ENCODE data around the gene TUBGCP2.

Gene TUBGCP2

DNA sequence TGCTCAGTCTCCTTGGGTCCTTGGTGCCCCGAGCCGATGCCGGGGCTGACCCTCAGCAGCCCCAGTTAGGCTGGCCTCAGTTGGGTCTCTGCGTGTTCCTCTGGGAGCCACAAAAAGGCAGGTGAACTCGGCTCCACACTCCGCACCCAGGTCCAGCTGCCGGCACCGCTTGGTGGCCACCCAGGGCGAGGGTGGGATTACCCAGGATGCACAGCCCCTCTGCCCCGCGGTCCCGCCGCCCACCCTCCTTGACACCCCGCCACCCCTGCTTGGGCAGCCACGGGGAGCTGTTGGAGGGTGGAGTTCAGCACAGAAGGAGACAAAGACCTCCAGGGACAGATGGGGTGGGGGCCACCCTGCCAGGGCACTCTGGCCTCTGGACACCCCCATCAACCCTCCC is 53.3 kb downstream of the TUBGCP2 start:
- Histone ChIP-seq H3K9ac (no peak overlapping the region), H3K4me2 (ENCODE audit: low read length) (no peak overlapping the region), H3K4me1 (no peaks in the 10 kb centered on the region), H3K4me3 (ENCODE audit: low read depth, low read length) (no peak overlapping the region), H2AFZ (no peak overlapping the region), H3K79me2 (no peaks in the 10 kb centered on the region), H3K9me3 (ENCODE audit: control insufficient read depth, low read length) (no peaks in the 10 kb centered on the region), H3K27ac (no peak overlapping the region), H3K27me3 (ENCODE audit: control insufficient read depth, insufficient read depth, low read length) (no peaks in the 10 kb centered on the region), H3K36me3 (ENCODE audit: control insufficient read depth, insufficient read depth, low read length) (no peaks in the 10 kb centered on the region)
- TF ChIP-seq, protein P1, sequence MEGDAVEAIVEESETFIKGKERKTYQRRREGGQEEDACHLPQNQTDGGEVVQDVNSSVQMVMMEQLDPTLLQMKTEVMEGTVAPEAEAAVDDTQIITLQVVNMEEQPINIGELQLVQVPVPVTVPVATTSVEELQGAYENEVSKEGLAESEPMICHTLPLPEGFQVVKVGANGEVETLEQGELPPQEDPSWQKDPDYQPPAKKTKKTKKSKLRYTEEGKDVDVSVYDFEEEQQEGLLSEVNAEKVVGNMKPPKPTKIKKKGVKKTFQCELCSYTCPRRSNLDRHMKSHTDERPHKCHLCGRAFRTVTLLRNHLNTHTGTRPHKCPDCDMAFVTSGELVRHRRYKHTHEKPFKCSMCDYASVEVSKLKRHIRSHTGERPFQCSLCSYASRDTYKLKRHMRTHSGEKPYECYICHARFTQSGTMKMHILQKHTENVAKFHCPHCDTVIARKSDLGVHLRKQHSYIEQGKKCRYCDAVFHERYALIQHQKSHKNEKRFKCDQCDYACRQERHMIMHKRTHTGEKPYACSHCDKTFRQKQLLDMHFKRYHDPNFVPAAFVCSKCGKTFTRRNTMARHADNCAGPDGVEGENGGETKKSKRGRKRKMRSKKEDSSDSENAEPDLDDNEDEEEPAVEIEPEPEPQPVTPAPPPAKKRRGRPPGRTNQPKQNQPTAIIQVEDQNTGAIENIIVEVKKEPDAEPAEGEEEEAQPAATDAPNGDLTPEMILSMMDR (IDR thresholded peaks at IDR 0.05), result no peak

DNA sequence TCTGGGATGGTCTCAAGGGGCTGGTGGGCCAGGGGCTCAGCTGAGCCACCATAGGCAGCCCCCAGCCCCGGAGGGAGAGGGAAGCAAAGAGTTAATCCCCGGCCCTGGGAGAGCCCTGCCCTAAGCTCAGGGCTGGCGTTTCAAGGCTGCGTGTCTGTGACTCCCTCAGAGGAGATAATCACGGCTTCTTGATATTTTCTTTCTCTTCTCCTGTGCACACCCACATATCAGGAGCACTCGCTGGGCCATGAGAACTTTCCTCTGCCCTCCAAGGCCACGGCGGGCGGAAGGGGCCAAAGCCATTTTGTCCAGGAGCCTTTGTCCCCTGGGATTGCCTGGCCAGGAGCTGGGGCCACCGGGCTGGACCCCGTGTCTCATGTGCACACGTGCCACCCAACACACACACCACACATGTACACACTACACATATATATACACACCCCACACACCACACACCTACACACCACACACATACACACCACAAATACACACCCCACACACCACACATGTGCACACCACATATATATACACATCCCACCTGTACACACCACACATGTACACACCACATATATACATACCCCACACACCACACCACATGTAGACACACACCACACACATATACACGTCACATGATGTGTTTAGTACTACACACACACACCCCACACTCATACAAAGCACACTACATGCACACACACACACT is 54.1 kb downstream of the TUBGCP2 start:
- Histone ChIP-seq H3K27ac (no peak overlapping the region), H3K4me1 (no peaks in the 10 kb centered on the region), H3K36me3 (ENCODE audit: control insufficient read depth, insufficient read depth, low read length) (no peaks in the 10 kb centered on the region), H3K4me2 (ENCODE audit: low read length) (no peak overlapping the region), H3K27me3 (ENCODE audit: control insufficient read depth, insufficient read depth, low read length) (no peaks in the 10 kb centered on the region), H2AFZ (no peak overlapping the region), H3K4me3 (ENCODE audit: low read depth, low read length) (no peak overlapping the region), H3K9ac (no peak overlapping the region), H3K9me3 (ENCODE audit: control insufficient read depth, low read length) (no peaks in the 10 kb centered on the region), H3K79me2 (no peaks in the 10 kb centered on the region)
- TF ChIP-seq, protein P1 (IDR thresholded peaks at IDR 0.05), result no peak

DNA sequence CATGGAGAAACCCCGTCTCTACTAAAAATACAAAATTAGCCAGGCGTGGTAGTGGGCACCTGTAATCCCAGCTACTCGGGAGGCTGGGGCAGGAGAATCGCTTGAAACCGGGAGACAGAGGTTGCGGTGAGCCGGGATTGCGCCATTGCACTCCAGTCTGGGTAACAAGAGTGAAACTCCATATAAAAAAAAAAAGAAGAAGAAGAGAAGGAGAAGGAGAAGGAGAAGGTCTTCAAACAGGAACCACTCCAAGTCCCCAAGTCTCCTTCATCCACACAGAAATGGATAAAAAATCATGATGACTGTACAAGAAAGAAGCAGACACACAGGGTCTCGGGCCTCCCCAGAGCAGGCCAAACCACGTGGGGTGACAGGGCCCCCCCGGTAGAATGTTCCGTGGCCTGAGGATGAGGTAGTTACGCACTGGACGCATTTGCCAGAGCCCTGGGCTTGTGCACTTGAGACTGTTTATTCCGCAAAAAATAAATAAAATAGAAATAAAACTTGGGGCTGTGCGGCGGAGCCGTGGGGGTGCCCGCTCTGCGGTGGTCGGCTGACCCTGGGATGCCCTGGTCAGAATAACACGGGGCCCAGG is 55.2 kb downstream of the TUBGCP2 start:
- no peak overlapping the region for H3K27ac ChIP-seq
- no peak overlapping the region for H3K9ac ChIP-seq
- H3K4me1 ChIP-seq, result no peaks in the 10 kb centered on the region

DNA sequence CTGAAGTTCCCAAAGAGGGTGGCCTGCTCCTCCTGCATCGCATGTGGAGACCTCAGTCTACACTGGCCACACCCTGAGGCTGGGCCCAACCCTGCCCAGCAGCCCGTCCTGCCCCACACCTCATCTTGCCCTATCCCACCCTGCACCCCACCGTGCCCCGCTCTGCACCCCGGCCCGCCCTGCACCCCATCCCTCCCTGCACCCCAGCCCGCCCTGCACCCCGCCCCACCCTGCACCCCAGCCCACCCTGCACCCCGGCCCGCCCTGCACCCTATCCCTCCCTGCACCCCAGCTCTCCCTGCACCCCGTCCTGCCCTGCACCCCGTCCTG is 56.5 kb downstream of the TUBGCP2 start:
- no peak overlapping the region for H3K4me3 ChIP-seq (ENCODE audit: low read depth, low read length)
- no peak overlapping the region for H3K4me2 ChIP-seq (ENCODE audit: low read length)
- no peak overlapping the region for H2AFZ ChIP-seq
- no peaks in the 10 kb centered on the region for H3K79me2 ChIP-seq
- no peaks in the 10 kb centered on the region for H3K4me1 ChIP-seq
- no peaks in the 10 kb centered on the region for H3K27me3 ChIP-seq (ENCODE audit: control insufficient read depth, insufficient read depth, low read length)
- TF ChIP-seq, protein P1 (IDR thresholded peaks at IDR 0.05), result no peak
- no peaks in the 10 kb centered on the region for H3K9me3 ChIP-seq (ENCODE audit: control insufficient read depth, low read length)
- H3K27ac ChIP-seq, result no peak overlapping the region
- no peak overlapping the region for H3K9ac ChIP-seq
- no peaks in the 10 kb centered on the region for H3K36me3 ChIP-seq (ENCODE audit: control insufficient read depth, insufficient read depth, low read length)

More for the DNA sequence above, 55.2 kb downstream of the TUBGCP2 start:
- TF ChIP-seq, protein P1 (IDR thresholded peaks at IDR 0.05), result no peak
- no peaks in the 10 kb centered on the region for H3K9me3 ChIP-seq (ENCODE audit: control insufficient read depth, low read length)
- no peak overlapping the region for H2AFZ ChIP-seq
- H3K27me3 ChIP-seq (ENCODE audit: control insufficient read depth, insufficient read depth, low read length), result no peaks in the 10 kb centered on the region
- no peak overlapping the region for H3K4me3 ChIP-seq (ENCODE audit: low read depth, low read length)
- H3K36me3 ChIP-seq (ENCODE audit: control insufficient read depth, insufficient read depth, low read length), result no peaks in the 10 kb centered on the region
- no peaks in the 10 kb centered on the region for H3K79me2 ChIP-seq
- no peak overlapping the region for H3K4me2 ChIP-seq (ENCODE audit: low read length)

All from parathyroid adenoma (tissue), 2 donors.